Vagina (tissue), 2 donors: ENCODE measurements around the gene RUFY4. TPM values are rescaled to one million over a fixed set of nuclear protein-coding genes. Genes with fewer than 3 reads are reported as not detected.

Experiments
- DNase-seq, 2 donors: peaks; one replicate each; pipeline ENCODE4 v3.0.0-alpha.2; 2017; ENCODE audit errors: extremely low spot score in 2 of 2
- H3K27ac ChIP-seq: fragments of 200-600 bp; sonication (generic); one replicate; pipeline ENCODE4 v1.5.1; 2019
- H3K27me3 ChIP-seq: fragments of 200-600 bp; sonication (generic); one replicate; pipeline ENCODE4 v1.5.1; 2019
- H3K36me3 ChIP-seq, 2 donors: fragments of 200-600 bp; sonication (generic); one replicate each; pipeline ENCODE4 v1.5.1; 2017 to 2019
- H3K4me1 ChIP-seq: fragments of 200-600 bp; sonication (generic); one replicate; pipeline ENCODE4 v1.5.1; 2019
- H3K4me3 ChIP-seq, 2 donors: fragments of 200-600 bp; sonication (generic); 1 replicate in 1 of 2; 2 replicates in 1 of 2; pipeline ENCODE4 v1.5.1; 2016 to 2019
- H3K9me3 ChIP-seq: fragments of 200-600 bp; sonication (generic); one replicate; pipeline ENCODE4 v1.5.1; 2019
- POLR2A ChIP-seq, 2 donors: fragments of 450-650 bp; IDR thresholded peaks; one replicate each; pipeline ENCODE4 v1.6.1; 2017; ENCODE audit warnings: antibody characterized with exemption in 2 of 2, mild to moderate bottlenecking in 2 of 2, moderate library complexity in 2 of 2
- POLR2AphosphoS5 ChIP-seq, 2 donors: sonication (generic); formaldehyde crosslinking; IDR thresholded peaks; one replicate each; pipeline ENCODE4 v1.9.0; 2017; ENCODE audit warnings: antibody characterized with exemption in 2 of 2, mild to moderate bottlenecking in 2 of 2, low read depth in 1 of 2; ENCODE audit not compliant: insufficient read depth in 1 of 2
- intact Hi-C: fragments of 100-400 bp; cut with DNase I; formaldehyde crosslinking; loops from one replicate; pipeline ENCODE4 v1.15.1; 2023
- total RNA-seq: library from RNA; depleted of rRNA; stranded (reverse); fragments of >200 nt; gene quantifications from one replicate; pipeline ENCODE4 v1.2.3, GENCODE V29; 2016
- TF ChIP-seq, protein P1 (sequence below), 3 experiments: fragments of 450-650 bp in 2 of 3; fragments of 200-600 bp in 1 of 3; sonication (generic) in 1 of 3; IDR thresholded peaks; one replicate each; pipeline ENCODE4 v1.5.1; 2017 to 2019; ENCODE audit warnings: antibody characterized with exemption in 3 of 3, mild to moderate bottlenecking in 2 of 3, moderate library complexity in 2 of 3

The RUFY4 gene
- total RNA-seq, 1 donor from 2014 or later, result not detected

DNA sequence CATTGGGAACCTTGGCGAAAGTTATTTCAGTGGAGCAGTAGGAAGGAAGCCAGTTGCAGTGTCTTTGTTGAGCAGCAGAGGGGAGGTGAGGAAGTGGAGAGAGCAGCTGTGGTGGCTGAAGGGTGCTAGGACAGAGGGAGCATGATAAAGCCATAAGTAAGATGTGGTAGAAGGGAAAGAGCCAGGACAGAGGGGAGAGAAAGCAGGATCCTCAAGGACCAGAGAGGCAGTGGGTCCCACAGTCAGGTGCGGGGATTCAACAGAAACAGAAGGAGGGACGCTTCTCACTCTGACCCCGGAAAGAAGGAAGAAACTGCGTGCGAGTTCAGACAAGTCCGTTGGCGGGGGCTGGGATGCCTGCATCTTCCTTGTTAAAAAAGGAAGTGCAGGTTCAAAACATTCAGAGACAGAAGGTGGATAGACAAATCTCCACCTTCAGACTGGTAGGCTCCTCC lies 56.6 kb downstream of the RUFY4 start, which contains the start of gene CXCR2:
Gene CXCR2, plus strand, starts transcription at position 403 of the 455 bp plus-strand sequence. CDS start 8,774 bp downstream, outside the sequence.
- Histone ChIP-seq H3K27ac (no peak within 1 kb of the TSS), H3K27me3 (no peaks in the 10 kb centered on the region), H3K9me3 (peaks cover 4% of the 10 kb centered on the region), H3K4me3 (no peak within 1 kb of the TSS), H3K4me1 (peaks cover 16% of the 10 kb centered on the region), H3K36me3 (no peaks in the 10 kb centered on the region)
- DNase-seq, result peak in 1 of 2 donors; percentile 77
- TF ChIP-seq POLR2A (IDR thresholded peaks at IDR 0.05) (no peak), POLR2AphosphoS5 (IDR thresholded peaks at IDR 0.05; ENCODE audit: insufficient read depth in 1 of 2, low read depth in 1 of 2) (no peak)
- TF ChIP-seq, protein P1, sequence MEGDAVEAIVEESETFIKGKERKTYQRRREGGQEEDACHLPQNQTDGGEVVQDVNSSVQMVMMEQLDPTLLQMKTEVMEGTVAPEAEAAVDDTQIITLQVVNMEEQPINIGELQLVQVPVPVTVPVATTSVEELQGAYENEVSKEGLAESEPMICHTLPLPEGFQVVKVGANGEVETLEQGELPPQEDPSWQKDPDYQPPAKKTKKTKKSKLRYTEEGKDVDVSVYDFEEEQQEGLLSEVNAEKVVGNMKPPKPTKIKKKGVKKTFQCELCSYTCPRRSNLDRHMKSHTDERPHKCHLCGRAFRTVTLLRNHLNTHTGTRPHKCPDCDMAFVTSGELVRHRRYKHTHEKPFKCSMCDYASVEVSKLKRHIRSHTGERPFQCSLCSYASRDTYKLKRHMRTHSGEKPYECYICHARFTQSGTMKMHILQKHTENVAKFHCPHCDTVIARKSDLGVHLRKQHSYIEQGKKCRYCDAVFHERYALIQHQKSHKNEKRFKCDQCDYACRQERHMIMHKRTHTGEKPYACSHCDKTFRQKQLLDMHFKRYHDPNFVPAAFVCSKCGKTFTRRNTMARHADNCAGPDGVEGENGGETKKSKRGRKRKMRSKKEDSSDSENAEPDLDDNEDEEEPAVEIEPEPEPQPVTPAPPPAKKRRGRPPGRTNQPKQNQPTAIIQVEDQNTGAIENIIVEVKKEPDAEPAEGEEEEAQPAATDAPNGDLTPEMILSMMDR (IDR thresholded peaks at IDR 0.05), result no peak
- intact Hi-C loops, result no loop called here

DNA sequence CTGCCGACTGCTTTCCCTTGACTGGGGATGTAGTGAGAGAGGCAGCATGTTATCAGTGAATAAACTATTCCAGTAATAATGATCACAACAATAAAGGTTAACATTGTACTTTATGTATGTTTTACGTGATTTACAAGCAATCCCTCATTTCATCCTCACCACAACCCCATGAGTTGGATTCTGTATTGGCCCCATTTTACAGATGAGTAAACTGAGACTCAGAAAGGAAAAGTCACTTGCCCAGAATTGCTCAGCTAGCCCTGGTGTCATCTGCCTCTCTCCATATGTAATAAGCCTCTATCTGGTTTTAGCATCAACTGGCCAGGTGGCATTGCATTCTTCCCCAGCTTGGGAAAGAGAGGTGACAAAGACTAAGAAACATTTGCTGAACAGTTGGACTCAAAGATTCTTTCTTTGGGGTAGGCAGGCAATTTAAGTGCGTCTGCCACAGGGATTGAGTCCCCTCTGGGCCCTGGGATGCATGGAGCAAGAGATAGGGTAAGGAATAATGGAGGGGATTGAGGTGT lies 58.9 kb downstream of the RUFY4 start:
- intact Hi-C loops, result no loop called here
- no peak overlapping the region for H3K27ac ChIP-seq
- TF ChIP-seq POLR2A (IDR thresholded peaks at IDR 0.05) (no peak), POLR2AphosphoS5 (IDR thresholded peaks at IDR 0.05; ENCODE audit: insufficient read depth in 1 of 2, low read depth in 1 of 2) (no peak)
- TF ChIP-seq, protein P1 (IDR thresholded peaks at IDR 0.05), result no peak
- H3K4me3 ChIP-seq, result no peak overlapping the region
- peaks cover 19% of the 10 kb centered on the region for H3K4me1 ChIP-seq
- DNase-seq, result no peak
- H3K36me3 ChIP-seq, result no peaks in the 10 kb centered on the region
- H3K9me3 ChIP-seq, result no peaks in the 10 kb centered on the region
- no peaks in the 10 kb centered on the region for H3K27me3 ChIP-seq

DNA sequence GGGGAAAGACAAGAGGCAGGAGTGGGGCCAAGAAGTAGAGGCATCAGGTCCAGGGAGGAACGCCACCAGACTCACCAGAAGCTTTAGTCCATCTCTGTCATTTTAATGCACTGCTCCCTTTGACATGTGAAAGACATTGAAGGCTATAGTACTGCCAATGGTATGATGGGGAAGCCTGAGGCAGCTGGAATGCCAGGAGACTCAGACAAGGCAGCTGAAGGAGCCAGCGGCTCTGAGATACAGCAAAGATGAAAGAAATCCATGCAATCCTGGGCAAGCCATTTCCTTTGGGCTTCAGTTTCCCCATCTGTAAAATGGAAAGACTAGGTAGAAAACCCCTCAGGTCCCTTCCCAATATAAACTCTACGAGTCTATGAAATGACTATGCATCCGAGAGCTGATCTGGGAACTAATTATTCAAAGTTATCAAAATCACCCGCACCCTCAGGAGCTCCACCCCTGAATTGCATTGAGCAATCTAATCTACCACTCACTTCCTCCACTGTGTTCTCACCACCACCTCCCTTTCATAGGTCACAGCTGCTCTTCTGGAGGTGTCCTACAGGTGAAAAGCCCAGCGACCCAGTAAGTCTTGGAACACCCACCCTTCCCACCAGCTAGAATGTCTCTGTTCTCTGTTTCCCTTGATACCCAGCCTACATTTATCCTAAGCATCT lies 59.9 kb downstream of the RUFY4 start:
- no peaks in the 10 kb centered on the region for H3K36me3 ChIP-seq
- peak overlapping the region; percentile 53 for H3K27ac ChIP-seq
- H3K4me1 ChIP-seq, result peaks cover 19% of the 10 kb centered on the region
- no peak for DNase-seq
- no peaks in the 10 kb centered on the region for H3K9me3 ChIP-seq
- intact Hi-C loops, result no loop called here
- H3K4me3 ChIP-seq, result peak overlapping the region in 1 of 2 donors; percentile 22
- no peaks in the 10 kb centered on the region for H3K27me3 ChIP-seq
- no peak for TF ChIP-seq POLR2A (IDR thresholded peaks at IDR 0.05)
- TF ChIP-seq, protein P1 (IDR thresholded peaks at IDR 0.05), result no peak
- no peak for TF ChIP-seq POLR2AphosphoS5 (IDR thresholded peaks at IDR 0.05; ENCODE audit: insufficient read depth in 1 of 2, low read depth in 1 of 2)

DNA sequence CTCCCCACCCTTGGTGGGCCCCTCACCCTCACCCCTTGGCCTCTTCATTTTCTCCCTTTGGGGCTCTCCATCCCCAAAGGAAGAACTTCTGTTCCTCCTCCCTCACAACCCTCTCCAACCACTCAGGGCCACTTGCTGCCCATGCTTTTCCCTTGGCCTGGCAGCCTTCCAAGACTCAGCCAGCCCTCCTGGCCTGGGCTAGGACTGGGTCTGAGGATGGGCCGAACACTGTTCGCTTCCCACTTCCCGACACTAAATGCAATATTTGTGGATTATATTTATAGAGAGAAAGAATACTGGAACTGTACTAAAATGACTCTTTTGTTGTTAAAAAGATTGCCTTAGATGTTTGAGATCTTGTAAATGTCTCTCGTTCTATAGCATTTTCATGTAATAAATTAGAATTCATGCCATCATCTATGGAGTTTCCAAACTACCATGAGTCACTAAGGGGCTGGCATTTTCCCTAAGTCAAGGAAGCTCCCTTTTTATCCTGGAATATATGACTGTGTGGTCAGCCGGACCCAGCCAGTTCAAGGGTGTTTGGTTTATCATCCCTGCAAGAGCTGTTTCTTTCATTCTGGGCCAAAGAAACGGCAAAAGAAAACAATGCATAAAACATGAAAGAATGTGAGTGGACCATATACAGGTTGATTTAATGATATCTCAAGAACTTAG lies 60.5 kb downstream of the RUFY4 start:
- H3K27ac ChIP-seq, result peak overlapping the region; percentile 53
- peak overlapping the region in 1 of 2 donors; percentile 22 for H3K4me3 ChIP-seq
- DNase-seq, result no peak
- H3K27me3 ChIP-seq, result no peaks in the 10 kb centered on the region
- H3K4me1 ChIP-seq, result peaks cover 19% of the 10 kb centered on the region
- intact Hi-C loops, result no loop called here
- H3K9me3 ChIP-seq, result no peaks in the 10 kb centered on the region
- TF ChIP-seq POLR2A (IDR thresholded peaks at IDR 0.05), result no peak
- TF ChIP-seq POLR2AphosphoS5 (IDR thresholded peaks at IDR 0.05; ENCODE audit: insufficient read depth in 1 of 2, low read depth in 1 of 2), result no peak
- TF ChIP-seq, protein P1 (IDR thresholded peaks at IDR 0.05), result no peak
- no peaks in the 10 kb centered on the region for H3K36me3 ChIP-seq
